ENCODE results near the gene FRMD4A.
A peak's percentile ranks its signal among the peaks of the same experiment; 100 is the strongest.
"Not testable (repeated sequence)": the region's sequence is repeated elsewhere in the genome, so short reads cannot be mapped to it uniquely, and the experiment has no call there.

The FRMD4A gene

GRCh38 chr10:13902868-13903587 is 427.7 kb downstream of the FRMD4A start:
- no peak for DNase-seq

- DNase-seq: no peak
These were observed 430.8 kb downstream of the FRMD4A start for GRCh38 chr10:13899941-13900340.

GRCh38 chr10:13896146-13896545 is 434.6 kb downstream of the FRMD4A start:
- DNase-seq: not testable (repeated sequence)

GRCh38 chr10:13894412-13895093 is 436.2 kb downstream of the FRMD4A start:
- DNase-seq: peak; percentile 68

GRCh38 chr10:13893926-13894325 is 436.8 kb downstream of the FRMD4A start:
- peak; percentile 65 for DNase-seq

GRCh38 chr10:13892871-13893270 is 437.9 kb downstream of the FRMD4A start:
- no peak for DNase-seq

GRCh38 chr10:13892001-13892491 is 438.7 kb downstream of the FRMD4A start:
- DNase-seq: no peak

GRCh38 chr10:13891128-13892000 is 439.4 kb downstream of the FRMD4A start:
- peak; percentile 44 for DNase-seq

GRCh38 chr10:13890233-13891127 is 440.2 kb downstream of the FRMD4A start:
- DNase-seq: peak; percentile 61

- no peak for DNase-seq
These were observed 443.0 kb downstream of the FRMD4A start for GRCh38 chr10:13887761-13888160.

GRCh38 chr10:13885238-13885990 is 445.3 kb downstream of the FRMD4A start:
- DNase-seq: no peak

- DNase-seq: peak; percentile 35
These were observed 446.9 kb downstream of the FRMD4A start for GRCh38 chr10:13883636-13884444.

- peak; percentile 99 for DNase-seq
These were observed 448.5 kb downstream of the FRMD4A start for GRCh38 chr10:13882119-13882711.

- DNase-seq: no peak
These were observed 450.0 kb downstream of the FRMD4A start for GRCh38 chr10:13880760-13881159.

- DNase-seq: no peak
These were observed 453.4 kb downstream of the FRMD4A start for GRCh38 chr10:13877154-13877909.

GRCh38 chr10:13873196-13873595 is 457.5 kb downstream of the FRMD4A start:
- no peak for DNase-seq

- DNase-seq: no peak
These were observed 458.3 kb downstream of the FRMD4A start for GRCh38 chr10:13872411-13872810.

GRCh38 chr10:13871776-13872175 is 458.9 kb downstream of the FRMD4A start:
- DNase-seq: no peak

- DNase-seq: no peak
These were observed 459.7 kb downstream of the FRMD4A start for GRCh38 chr10:13871011-13871410.

Data from fibroblast of skin of right biceps (primary cell).